Kidney epithelial cell (primary cell): ENCODE data around the gene CCDC191. TPM values are rescaled to one million over a fixed set of nuclear protein-coding genes. Genes with fewer than 3 reads are reported as not detected.
A peak's percentile ranks its signal among the peaks of the same experiment; 100 is the strongest.

Experiments used
- DNase-seq: peaks from one replicate; pipeline ENCODE4 v3.0.0-alpha.2; 2010; ENCODE audit warnings: low read depth
- H3K27me3 ChIP-seq: 2 replicates; pipeline ENCODE4 v1.6.0; 2011; ENCODE audit warnings: low read length; ENCODE audit not compliant: control insufficient read depth, insufficient read depth
- H3K36me3 ChIP-seq: 2 replicates; pipeline ENCODE4 v1.5.1; 2011; ENCODE audit warnings: low read length; ENCODE audit not compliant: control insufficient read depth, insufficient read depth
- H3K4me3 ChIP-seq: 2 replicates; pipeline ENCODE4 v1.5.1; 2011; ENCODE audit warnings: low read depth, mild to moderate bottlenecking, control low read depth, low read length
- total RNA-seq: library from RNA; depleted of rRNA; stranded (reverse); fragments of >200 nt; gene quantifications from 2 replicates; pipeline ENCODE4 v1.2.3, GENCODE V29; 2015
- TF ChIP-seq, protein P1 (sequence below): IDR thresholded peaks from 2 replicates; pipeline ENCODE4 v1.5.1; 2011; ENCODE audit warnings: mild to moderate bottlenecking, moderate library complexity, low read length, control low read depth, inconsistent platforms; ENCODE audit not compliant: insufficient read depth, poor library complexity, severe bottlenecking

Gene CCDC191
- total RNA-seq, 1 donor from 2014 or later, result 2.0 TPM

DNA sequence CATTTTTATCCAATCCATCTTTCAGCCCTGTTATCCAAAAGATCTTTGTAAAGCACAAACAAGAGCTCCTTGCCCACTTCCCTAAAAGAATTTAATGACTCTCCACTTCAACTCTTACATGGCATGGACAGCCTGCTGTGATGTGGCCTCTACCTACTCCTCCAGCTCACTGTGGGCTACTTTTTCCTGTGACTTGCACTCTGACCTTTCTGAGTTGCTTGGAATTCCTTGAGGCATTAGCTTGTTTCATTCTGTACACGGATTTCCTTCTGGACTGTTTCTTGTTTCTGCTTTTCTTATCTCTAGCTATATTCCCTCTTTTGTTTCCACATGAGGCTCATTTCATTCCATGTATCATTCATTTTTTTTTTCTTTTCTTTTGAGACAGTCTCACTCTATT is 15.5 kb upstream of the CCDC191 start:
- DNase-seq, result no peak
- Histone ChIP-seq H3K27me3 (no peaks in the 10 kb centered on the region), H3K36me3 (peaks cover 6% of the 10 kb centered on the region), H3K4me3 (no peak overlapping the region)
- TF ChIP-seq, protein P1, sequence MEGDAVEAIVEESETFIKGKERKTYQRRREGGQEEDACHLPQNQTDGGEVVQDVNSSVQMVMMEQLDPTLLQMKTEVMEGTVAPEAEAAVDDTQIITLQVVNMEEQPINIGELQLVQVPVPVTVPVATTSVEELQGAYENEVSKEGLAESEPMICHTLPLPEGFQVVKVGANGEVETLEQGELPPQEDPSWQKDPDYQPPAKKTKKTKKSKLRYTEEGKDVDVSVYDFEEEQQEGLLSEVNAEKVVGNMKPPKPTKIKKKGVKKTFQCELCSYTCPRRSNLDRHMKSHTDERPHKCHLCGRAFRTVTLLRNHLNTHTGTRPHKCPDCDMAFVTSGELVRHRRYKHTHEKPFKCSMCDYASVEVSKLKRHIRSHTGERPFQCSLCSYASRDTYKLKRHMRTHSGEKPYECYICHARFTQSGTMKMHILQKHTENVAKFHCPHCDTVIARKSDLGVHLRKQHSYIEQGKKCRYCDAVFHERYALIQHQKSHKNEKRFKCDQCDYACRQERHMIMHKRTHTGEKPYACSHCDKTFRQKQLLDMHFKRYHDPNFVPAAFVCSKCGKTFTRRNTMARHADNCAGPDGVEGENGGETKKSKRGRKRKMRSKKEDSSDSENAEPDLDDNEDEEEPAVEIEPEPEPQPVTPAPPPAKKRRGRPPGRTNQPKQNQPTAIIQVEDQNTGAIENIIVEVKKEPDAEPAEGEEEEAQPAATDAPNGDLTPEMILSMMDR, result no peak

GRCh38 chr3:114068336-114068735 is 12.0 kb upstream of the CCDC191 start:
- DNase-seq, result no peak
- Histone ChIP-seq H3K4me3 (no peak overlapping the region), H3K27me3 (no peaks in the 10 kb centered on the region), H3K36me3 (peaks cover 4% of the 10 kb centered on the region)
- TF ChIP-seq, protein P1, result no peak

DNA sequence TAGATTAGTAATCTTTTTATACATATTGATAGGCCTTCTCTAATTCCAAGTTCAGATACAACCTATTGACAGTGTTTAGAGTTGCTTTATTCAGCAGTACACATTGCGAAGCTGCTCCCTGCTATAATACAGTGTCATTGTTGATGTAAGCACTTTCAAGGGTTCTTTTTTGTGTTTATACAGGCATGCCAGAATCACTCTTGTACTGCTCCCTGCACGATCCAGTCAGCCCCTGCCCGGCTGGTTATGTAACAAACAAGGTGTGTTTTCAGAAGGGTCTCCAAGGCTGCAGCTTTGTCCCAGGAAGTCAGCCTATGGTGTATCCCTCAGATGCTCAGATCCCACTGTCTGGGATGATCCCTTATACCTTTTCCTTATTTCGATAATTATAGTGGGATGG is 11.5 kb upstream of the CCDC191 start:
- peaks cover 4% of the 10 kb centered on the region for H3K36me3 ChIP-seq
- no peak overlapping the region for H3K4me3 ChIP-seq
- DNase-seq, result no peak
- TF ChIP-seq, protein P1, result no peak
- H3K27me3 ChIP-seq, result no peaks in the 10 kb centered on the region

DNA sequence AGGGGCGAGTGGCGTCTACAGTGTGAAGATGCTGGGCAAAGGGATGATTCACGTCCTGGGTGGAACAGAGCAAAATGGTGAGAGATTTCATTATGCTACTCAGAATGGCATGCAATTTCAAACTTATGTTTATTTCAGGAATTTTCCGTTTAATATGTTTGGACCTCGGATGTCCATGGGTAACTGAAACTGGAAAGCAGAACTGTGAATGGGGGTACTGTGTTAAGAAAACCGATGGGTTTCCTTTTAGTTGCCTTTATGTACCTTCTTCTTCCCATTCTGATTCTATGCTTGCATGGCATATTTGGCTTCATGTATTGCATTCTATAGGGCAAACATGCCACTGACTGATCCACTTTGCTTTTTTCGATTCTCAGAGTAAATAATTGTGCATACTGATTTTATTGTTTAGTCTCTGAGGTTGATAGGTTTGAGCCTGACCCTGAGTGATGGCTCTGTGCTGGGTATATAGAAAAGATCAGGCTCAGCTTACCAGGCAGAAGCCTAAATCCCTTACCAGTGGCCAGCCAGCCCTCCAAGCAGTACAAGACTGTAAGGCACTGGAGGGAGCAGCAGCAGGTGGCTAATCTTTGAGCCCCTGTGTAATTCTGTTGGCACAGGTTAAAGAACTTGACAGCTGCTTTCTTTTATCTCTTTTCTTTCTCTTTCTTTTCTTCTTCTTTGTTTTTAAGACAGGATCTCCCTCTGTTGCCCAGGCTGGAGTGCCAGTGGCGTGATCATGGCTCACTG is 4.8 kb upstream of the CCDC191 start:
- no peak overlapping the region for H3K4me3 ChIP-seq
- no peak for DNase-seq
- H3K27me3 ChIP-seq, result no peaks in the 10 kb centered on the region
- H3K36me3 ChIP-seq, result no peaks in the 10 kb centered on the region
- TF ChIP-seq, protein P1, result no peak

- H3K27me3 ChIP-seq, result no peaks in the 10 kb centered on the region
- no peak for DNase-seq
- TF ChIP-seq, protein P1, result no peak
- no peaks in the 10 kb centered on the region for H3K36me3 ChIP-seq
- H3K4me3 ChIP-seq, result no peak overlapping the region
Measured at GRCh38 chr3:114058646-114059045, 2.3 kb upstream of the CCDC191 start.

DNA sequence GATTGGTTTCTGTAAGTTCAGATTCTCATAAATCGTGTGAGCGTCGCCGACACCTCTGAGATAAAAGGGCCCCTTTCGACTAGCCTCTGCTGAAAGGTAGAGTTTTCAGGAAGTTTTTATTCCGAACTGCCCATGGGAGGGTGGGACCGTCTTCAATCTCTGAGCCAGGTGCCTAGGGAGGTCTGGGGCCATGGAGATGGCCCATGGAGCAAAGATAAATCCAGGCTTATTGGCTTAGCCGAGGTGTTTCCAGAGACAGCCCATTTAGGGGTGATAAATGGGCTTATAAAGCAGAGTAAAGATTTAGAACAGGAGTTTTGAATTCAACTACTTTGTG is 653 bp upstream of the CCDC191 start:
- Histone ChIP-seq H3K4me3 (peak overlapping the region; percentile 88), H3K36me3 (no peaks in the 10 kb centered on the region), H3K27me3 (no peaks in the 10 kb centered on the region)
- TF ChIP-seq, protein P1, result no peak
- no peak for DNase-seq
